ENCODE measurements around the gene LGR5.

Gene LGR5

GRCh38 chr12:71474791-71475190 is 35.2 kb downstream of the LGR5 start:
- Histone ChIP-seq H4K20me1 (ENCODE audit: low read depth, low read length) (no peaks in the 10 kb centered on the region), H3K9me3 (ENCODE audit: insufficient read depth, low read length) (no peaks in the 10 kb centered on the region), H3K4me3 (ENCODE audit: insufficient read depth, low read length, poor library complexity, severe bottlenecking) (no peak overlapping the region), H2AFZ (ENCODE audit: low read depth, low read length, severe bottlenecking) (no peak overlapping the region), H3F3A (ENCODE audit: insufficient read depth) (no peaks in the 10 kb centered on the region), H3K27me3 (ENCODE audit: low read length) (no peaks in the 10 kb centered on the region), H3K4me2 (ENCODE audit: low read depth, low read length, poor library complexity, severe bottlenecking) (no peak overlapping the region), H3K9me2 (replicated peaks; ENCODE audit: insufficient read depth, low read length) (no peaks in the 10 kb centered on the region), H3K9ac (ENCODE audit: low read length) (no peak overlapping the region), H3K36me3 (ENCODE audit: low read length) (no peaks in the 10 kb centered on the region), H3K27ac (ENCODE audit: low read depth, low read length) (no peak overlapping the region), H3K79me2 (ENCODE audit: insufficient read depth, low read length) (no peaks in the 10 kb centered on the region)
- TF ChIP-seq EZH2phosphoT487 (conservative IDR thresholded peaks at IDR 0.05; ENCODE audit: low read length), result no peak
- no peak for TF ChIP-seq CTCF (IDR thresholded peaks at IDR 0.05; ENCODE audit: insufficient read depth, low read length, poor library complexity, severe bottlenecking)

GRCh38 chr12:71475280-71475679 is 35.7 kb downstream of the LGR5 start:
- TF ChIP-seq CTCF (IDR thresholded peaks at IDR 0.05; ENCODE audit: insufficient read depth, low read length, poor library complexity, severe bottlenecking) (no peak), EZH2phosphoT487 (conservative IDR thresholded peaks at IDR 0.05; ENCODE audit: low read length) (no peak)
- no peaks in the 10 kb centered on the region for H3K79me2 ChIP-seq (ENCODE audit: insufficient read depth, low read length)
- no peaks in the 10 kb centered on the region for H4K20me1 ChIP-seq (ENCODE audit: low read depth, low read length)
- H3K9ac ChIP-seq (ENCODE audit: low read length), result no peak overlapping the region
- no peak overlapping the region for H3K4me2 ChIP-seq (ENCODE audit: low read depth, low read length, poor library complexity, severe bottlenecking)
- H3K27me3 ChIP-seq (ENCODE audit: low read length), result no peaks in the 10 kb centered on the region
- H3K9me3 ChIP-seq (ENCODE audit: insufficient read depth, low read length), result no peaks in the 10 kb centered on the region
- no peak overlapping the region for H3K27ac ChIP-seq (ENCODE audit: low read depth, low read length)
- no peaks in the 10 kb centered on the region for H3K9me2 ChIP-seq (replicated peaks; ENCODE audit: insufficient read depth, low read length)
- no peaks in the 10 kb centered on the region for H3K36me3 ChIP-seq (ENCODE audit: low read length)
- H3F3A ChIP-seq (ENCODE audit: insufficient read depth), result no peaks in the 10 kb centered on the region
- H3K4me3 ChIP-seq (ENCODE audit: insufficient read depth, low read length, poor library complexity, severe bottlenecking), result no peak overlapping the region
- H2AFZ ChIP-seq (ENCODE audit: low read depth, low read length, severe bottlenecking), result no peak overlapping the region

DNA sequence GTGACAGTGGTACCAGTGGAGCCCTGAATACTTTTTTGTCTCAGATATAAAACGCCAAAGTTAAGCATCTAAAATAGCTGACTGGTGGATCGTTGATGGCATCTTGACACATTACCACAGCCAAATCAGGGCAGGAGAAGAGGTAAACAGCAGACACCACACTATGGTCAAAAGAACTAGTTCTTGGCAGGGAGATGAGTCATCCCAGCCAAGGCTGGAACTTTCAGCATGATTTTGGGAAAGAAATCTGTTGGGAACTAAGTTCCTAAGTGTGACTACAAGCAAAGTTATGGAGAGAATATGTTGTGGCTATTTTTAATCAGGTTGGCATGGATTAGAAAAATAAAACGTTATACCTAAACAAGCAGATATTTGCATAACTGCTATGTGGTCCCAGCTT is 36.9 kb downstream of the LGR5 start:
- Histone ChIP-seq H3K9me2 (replicated peaks; ENCODE audit: insufficient read depth, low read length) (no peaks in the 10 kb centered on the region), H3K27me3 (ENCODE audit: low read length) (no peaks in the 10 kb centered on the region), H3K4me2 (ENCODE audit: low read depth, low read length, poor library complexity, severe bottlenecking) (no peak overlapping the region), H3K36me3 (ENCODE audit: low read length) (no peaks in the 10 kb centered on the region), H3K4me3 (ENCODE audit: insufficient read depth, low read length, poor library complexity, severe bottlenecking) (no peak overlapping the region), H3K79me2 (ENCODE audit: insufficient read depth, low read length) (no peaks in the 10 kb centered on the region), H2AFZ (ENCODE audit: low read depth, low read length, severe bottlenecking) (no peak overlapping the region), H3K9me3 (ENCODE audit: insufficient read depth, low read length) (no peaks in the 10 kb centered on the region), H3K9ac (ENCODE audit: low read length) (no peak overlapping the region), H3F3A (ENCODE audit: insufficient read depth) (no peaks in the 10 kb centered on the region), H3K27ac (ENCODE audit: low read depth, low read length) (no peak overlapping the region), H4K20me1 (ENCODE audit: low read depth, low read length) (no peaks in the 10 kb centered on the region)
- no peak for TF ChIP-seq EZH2phosphoT487 (conservative IDR thresholded peaks at IDR 0.05; ENCODE audit: low read length)
- no peak for TF ChIP-seq CTCF (IDR thresholded peaks at IDR 0.05; ENCODE audit: insufficient read depth, low read length, poor library complexity, severe bottlenecking)

- no peaks in the 10 kb centered on the region for H3K9me3 ChIP-seq (ENCODE audit: insufficient read depth, low read length)
- no peaks in the 10 kb centered on the region for H3K27me3 ChIP-seq (ENCODE audit: low read length)
- no peaks in the 10 kb centered on the region for H3F3A ChIP-seq (ENCODE audit: insufficient read depth)
- no peaks in the 10 kb centered on the region for H3K9me2 ChIP-seq (replicated peaks; ENCODE audit: insufficient read depth, low read length)
- H4K20me1 ChIP-seq (ENCODE audit: low read depth, low read length), result no peaks in the 10 kb centered on the region
- no peaks in the 10 kb centered on the region for H3K79me2 ChIP-seq (ENCODE audit: insufficient read depth, low read length)
- H3K9ac ChIP-seq (ENCODE audit: low read length), result no peak overlapping the region
- TF ChIP-seq EZH2phosphoT487 (conservative IDR thresholded peaks at IDR 0.05; ENCODE audit: low read length) (no peak), CTCF (IDR thresholded peaks at IDR 0.05; ENCODE audit: insufficient read depth, low read length, poor library complexity, severe bottlenecking) (no peak)
- no peak overlapping the region for H3K4me3 ChIP-seq (ENCODE audit: insufficient read depth, low read length, poor library complexity, severe bottlenecking)
- H3K27ac ChIP-seq (ENCODE audit: low read depth, low read length), result no peak overlapping the region
- H3K36me3 ChIP-seq (ENCODE audit: low read length), result no peaks in the 10 kb centered on the region
- H2AFZ ChIP-seq (ENCODE audit: low read depth, low read length, severe bottlenecking), result no peak overlapping the region
- H3K4me2 ChIP-seq (ENCODE audit: low read depth, low read length, poor library complexity, severe bottlenecking), result no peak overlapping the region
Observed at GRCh38 chr12:71477609-71478008, 38.0 kb downstream of the LGR5 start.

All from SU-DHL-6 (cell line).